Prostate gland (tissue), 2 donors: ENCODE results near the gene ZNF862.

Experiments used
- CTCF ChIP-seq, 4 experiments: fragments of 200-600 bp in 2 of 4; fragments of 450-650 bp in 2 of 4; sonication (generic) in 2 of 4; IDR thresholded peaks; 1 replicate in 3 of 4; 2 replicates in 1 of 4; pipeline ENCODE4 v1.5.1; 2016 to 2019; ENCODE audit warnings: antibody characterized with exemption in 4 of 4, mild to moderate bottlenecking in 2 of 4, moderate library complexity in 2 of 4
- POLR2A ChIP-seq: fragments of 450-650 bp; IDR thresholded peaks from one replicate; pipeline ENCODE4 v1.6.1; 2016; ENCODE audit warnings: antibody characterized with exemption, mild to moderate bottlenecking

- TF ChIP-seq POLR2A: no peak
- TF ChIP-seq CTCF (IDR thresholded peaks at IDR 0.05): no peak
These were observed 10.8 kb upstream of the ZNF862 start for GRCh38 chr7:149827089-149827981.
